GM18868 (cell line): ENCODE measurements around the gene DBR1.
A peak's percentile ranks its signal among the peaks of the same experiment; 100 is the strongest.
"Not testable (repeated sequence)": the region's sequence is repeated elsewhere in the genome, so short reads cannot be mapped to it uniquely, and the experiment has no call there.

Experiments
- ATAC-seq: cut with Tn5 transposase; IDR thresholded peaks from one replicate; pipeline ENCODE4 v1.9.1; 2021; ENCODE audit warnings: mild to moderate bottlenecking, moderate library complexity; ENCODE audit not compliant: unreplicated experiment

The DBR1 gene

GRCh38 chr3:138187296-138188012 is 12.7 kb upstream of the DBR1 start, which contains the start of gene ARMC8:
Gene ARMC8 (plus strand): TSS chr3:138187301. CDS start chr3:138187555, 254 bp downstream.
- ATAC-seq, result peak; percentile 59

GRCh38 chr3:138186803-138187295 is 12.1 kb upstream of the DBR1 start:
- peak; percentile 92 for ATAC-seq

GRCh38 chr3:138186221-138186620 is 11.5 kb upstream of the DBR1 start:
- ATAC-seq, result no peak

GRCh38 chr3:138184994-138185393 is 10.3 kb upstream of the DBR1 start:
- ATAC-seq, result no peak

- ATAC-seq, result no peak
Observed at GRCh38 chr3:138180375-138181029, 5.8 kb upstream of the DBR1 start.

- no peak for ATAC-seq
Observed at GRCh38 chr3:138173769-138174420, 826 bp downstream of the DBR1 start.

- no peak for ATAC-seq
Observed at GRCh38 chr3:138172625-138173024, 2.1 kb downstream of the DBR1 start.

GRCh38 chr3:138165061-138165460 is 9.7 kb downstream of the DBR1 start:
- ATAC-seq, result no peak

- no peak for ATAC-seq
Observed at GRCh38 chr3:138157743-138158142, 17.0 kb downstream of the DBR1 start.

GRCh38 chr3:138154534-138154933 is 20.2 kb downstream of the DBR1 start:
- no peak for ATAC-seq

- ATAC-seq, result no peak
Observed at GRCh38 chr3:138148503-138148902, 26.2 kb downstream of the DBR1 start.

- not testable (repeated sequence) for ATAC-seq
Observed at GRCh38 chr3:138142181-138142580, 32.5 kb downstream of the DBR1 start.

- ATAC-seq, result no peak
Observed at GRCh38 chr3:138140940-138141339, 33.8 kb downstream of the DBR1 start.

GRCh38 chr3:138139691-138140090 is 35.0 kb downstream of the DBR1 start:
- ATAC-seq, result no peak

GRCh38 chr3:138137861-138138260 is 36.9 kb downstream of the DBR1 start:
- no peak for ATAC-seq

GRCh38 chr3:138136201-138136600 is 38.5 kb downstream of the DBR1 start:
- no peak for ATAC-seq

- no peak for ATAC-seq
Observed at GRCh38 chr3:138135833-138136194, 38.9 kb downstream of the DBR1 start.

- no peak for ATAC-seq
Observed at GRCh38 chr3:138135146-138135832, 39.4 kb downstream of the DBR1 start.

GRCh38 chr3:138132239-138132638 is 42.5 kb downstream of the DBR1 start, which contains the start of gene A4GNT:
Gene A4GNT (minus strand): TSS chr3:138132390. CDS start chr3:138131256, 1,134 bp downstream.
- ATAC-seq, result no peak

GRCh38 chr3:138127636-138128365 is 46.9 kb downstream of the DBR1 start:
- ATAC-seq, result no peak
